LNCAP (cell line): ENCODE measurements around the gene GPR84.
A peak's percentile ranks its signal among the peaks of the same experiment; 100 is the strongest.

Experiments
- TF ChIP-seq, protein P1 (sequence below): fragments of 450-650 bp; IDR thresholded peaks from 2 replicates; pipeline ENCODE4 v1.5.1; 2017; ENCODE audit warnings: mild to moderate bottlenecking

Gene GPR84

DNA sequence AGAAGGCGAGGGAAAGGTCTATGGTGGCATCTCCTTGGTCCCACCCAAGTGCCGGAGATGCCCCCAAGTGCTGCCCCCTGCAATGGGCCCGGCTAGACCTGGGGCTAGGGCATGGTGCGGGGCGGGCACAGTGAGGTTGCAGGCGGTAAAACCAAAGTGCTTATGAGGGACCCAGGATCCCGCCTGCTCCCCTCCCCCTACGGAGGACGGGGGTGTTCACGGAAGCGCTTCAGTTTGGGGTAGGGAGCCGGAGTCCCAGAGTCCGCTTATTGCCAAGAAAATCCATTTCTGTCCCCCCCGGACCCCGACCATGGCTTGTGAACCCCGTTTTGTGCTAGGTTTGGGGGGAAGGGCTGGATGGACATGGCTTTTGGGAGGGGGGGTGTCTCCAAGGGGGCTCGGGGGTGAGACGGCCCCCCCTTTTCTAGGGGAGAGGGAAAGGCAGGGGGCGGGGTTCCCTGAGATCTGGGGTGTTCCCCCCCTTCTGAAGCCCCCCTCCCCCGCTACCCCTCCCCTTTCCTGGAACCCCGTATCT, 5.4 kb upstream of the GPR84 start:
- TF ChIP-seq, protein P1, sequence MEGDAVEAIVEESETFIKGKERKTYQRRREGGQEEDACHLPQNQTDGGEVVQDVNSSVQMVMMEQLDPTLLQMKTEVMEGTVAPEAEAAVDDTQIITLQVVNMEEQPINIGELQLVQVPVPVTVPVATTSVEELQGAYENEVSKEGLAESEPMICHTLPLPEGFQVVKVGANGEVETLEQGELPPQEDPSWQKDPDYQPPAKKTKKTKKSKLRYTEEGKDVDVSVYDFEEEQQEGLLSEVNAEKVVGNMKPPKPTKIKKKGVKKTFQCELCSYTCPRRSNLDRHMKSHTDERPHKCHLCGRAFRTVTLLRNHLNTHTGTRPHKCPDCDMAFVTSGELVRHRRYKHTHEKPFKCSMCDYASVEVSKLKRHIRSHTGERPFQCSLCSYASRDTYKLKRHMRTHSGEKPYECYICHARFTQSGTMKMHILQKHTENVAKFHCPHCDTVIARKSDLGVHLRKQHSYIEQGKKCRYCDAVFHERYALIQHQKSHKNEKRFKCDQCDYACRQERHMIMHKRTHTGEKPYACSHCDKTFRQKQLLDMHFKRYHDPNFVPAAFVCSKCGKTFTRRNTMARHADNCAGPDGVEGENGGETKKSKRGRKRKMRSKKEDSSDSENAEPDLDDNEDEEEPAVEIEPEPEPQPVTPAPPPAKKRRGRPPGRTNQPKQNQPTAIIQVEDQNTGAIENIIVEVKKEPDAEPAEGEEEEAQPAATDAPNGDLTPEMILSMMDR: no peak

DNA sequence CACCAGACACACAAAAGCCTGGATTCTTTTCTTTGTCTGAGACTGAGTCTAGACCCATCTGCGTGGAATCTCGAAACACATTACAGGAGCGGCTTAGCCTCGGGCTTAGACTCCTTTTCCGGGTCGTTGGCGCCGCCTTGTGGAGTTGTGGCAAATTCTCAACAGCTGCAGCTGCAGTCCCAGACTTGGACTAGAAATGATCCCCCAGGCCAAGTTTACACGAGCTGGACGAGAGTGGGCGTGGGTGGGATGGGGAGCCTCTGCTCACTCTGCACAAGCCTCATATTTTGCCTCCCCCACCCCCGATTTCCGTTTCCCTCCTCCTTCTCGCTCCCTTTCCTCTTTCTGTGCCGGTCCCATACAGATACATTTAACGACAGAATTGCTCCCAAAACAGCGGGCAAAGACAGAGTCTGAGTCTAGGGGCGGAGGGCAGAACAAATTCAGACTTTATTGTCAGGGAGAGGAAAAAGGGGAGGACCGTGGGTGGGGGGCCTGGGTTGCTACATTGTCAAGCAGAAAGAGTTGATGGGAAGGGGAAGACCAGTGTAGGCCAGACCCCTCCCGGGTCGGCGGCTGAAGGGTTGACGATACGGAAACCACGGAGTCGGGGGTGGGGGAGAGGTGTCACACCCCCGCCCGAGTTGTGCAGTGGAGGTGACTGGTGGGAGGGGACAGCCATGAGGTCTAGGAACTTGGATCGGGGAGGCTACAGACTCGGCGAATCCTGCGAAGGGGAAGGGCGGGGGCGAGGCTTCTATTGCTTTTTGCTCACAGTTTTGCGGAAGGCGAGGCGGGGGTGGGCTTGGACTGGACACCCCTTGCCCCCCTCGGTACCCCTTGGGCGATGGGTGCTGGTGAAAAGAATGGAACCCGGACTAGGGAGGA, 4.7 kb upstream of the GPR84 start:
- TF ChIP-seq, protein P1: peak; percentile 87

DNA sequence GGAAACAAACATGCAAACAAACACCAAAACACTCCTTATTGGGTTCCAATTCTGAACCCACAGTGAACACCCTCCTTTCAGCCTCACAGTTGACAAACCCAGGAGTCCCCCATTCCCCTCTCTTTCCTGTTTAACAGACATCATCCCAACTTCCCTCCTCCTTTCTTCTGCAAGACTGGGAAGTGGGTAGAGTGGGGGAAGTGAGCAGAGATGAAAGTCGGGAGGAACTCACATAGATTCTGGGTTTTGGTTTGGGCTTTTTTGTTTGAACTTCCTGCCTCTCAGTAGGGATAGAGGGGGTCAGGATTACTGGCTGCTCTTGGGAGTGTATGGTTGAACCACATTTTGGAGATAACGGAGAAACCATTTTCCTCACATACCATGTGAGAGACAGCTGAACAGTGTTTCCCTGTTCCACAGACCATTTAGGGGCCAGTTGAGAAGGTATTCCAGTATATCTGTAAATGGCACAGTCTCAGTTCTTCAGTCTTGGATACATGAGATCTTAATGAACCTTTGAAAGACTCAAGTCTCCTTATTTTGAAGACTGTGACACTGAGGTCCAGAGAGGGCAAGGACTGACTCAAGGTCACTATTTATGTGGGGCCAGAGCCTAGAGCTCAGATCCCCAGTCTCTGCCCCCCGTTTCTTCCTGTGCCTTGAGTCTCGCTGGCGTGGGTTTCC, 3.9 kb upstream of the GPR84 start:
- TF ChIP-seq, protein P1: no peak

DNA sequence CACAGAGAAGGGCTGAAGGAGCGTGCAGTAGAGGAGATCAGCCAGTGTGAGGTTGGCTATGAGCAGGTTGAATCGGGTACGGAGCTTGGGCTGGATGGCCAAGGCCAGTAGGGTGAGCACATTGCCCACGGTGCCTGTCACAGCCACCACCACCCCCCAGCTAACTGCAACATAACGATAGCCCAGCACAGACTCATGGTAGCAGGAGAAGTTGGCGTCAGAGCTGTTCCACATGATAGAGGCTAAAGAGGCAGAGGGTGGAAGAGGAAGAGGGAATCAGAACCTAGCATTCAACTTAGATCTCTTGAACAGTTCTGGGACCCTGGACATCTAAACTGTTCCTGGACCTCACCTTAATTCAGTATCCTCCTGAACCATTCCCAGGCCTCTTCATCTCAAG, 668 bp downstream of the GPR84 start:
- TF ChIP-seq, protein P1: no peak

DNA sequence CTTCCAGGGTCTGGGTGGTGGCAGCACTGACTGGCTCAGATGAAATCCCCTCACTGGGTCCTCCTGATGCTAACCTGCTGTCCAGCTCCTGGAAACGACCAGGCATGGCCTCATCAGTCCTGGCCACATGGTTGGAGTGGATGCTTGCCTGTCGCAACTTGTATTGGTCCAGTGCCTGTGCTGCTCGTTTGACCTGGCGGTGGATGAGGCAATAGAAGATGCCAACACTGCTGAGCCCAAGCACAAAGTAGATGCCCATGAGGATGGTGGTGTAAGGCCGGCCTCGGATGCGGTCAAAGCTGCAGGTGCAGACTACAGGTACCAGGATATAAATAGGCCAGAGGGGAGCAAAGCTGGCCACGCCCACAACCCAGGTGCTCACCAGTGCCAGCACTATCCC, 1.2 kb downstream of the GPR84 start:
- TF ChIP-seq, protein P1: no peak

DNA sequence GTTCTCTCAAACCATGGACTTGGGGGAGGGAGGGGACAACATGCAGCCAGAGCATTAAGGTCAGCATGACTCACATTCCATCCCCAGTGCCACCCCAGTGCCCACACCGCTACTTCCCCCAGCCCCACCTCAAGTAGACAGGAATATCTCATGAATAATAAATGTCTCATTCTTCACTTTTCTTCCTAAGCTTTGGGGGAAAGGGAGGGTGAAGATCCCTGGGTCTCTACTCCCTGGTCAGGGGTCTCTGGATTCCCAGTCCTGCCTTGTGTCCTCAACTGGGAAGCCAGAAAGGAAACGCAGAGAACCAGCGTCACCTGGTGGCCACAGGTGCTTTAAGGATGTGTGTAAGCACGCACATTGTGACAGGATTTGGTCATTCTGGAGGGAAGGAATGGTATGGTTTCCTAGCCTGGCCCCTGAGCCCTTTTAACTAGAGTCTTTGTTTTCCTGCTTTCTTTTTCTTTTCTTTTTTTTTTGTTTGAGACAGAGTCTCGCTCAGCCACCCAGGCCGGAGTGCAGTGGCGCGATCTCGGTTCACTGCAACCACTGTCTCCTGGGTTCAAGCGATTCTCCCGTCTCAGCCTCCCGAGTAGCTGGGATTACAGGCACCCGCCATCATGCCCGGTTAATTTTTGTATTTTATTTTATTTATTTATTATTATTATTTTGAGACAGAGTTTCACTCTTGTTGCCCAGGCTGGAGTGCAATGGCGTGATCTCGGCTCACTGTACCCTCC, 3.4 kb downstream of the GPR84 start:
- TF ChIP-seq, protein P1: peak; percentile 76; the same call in 1 of the 2 replicates

DNA sequence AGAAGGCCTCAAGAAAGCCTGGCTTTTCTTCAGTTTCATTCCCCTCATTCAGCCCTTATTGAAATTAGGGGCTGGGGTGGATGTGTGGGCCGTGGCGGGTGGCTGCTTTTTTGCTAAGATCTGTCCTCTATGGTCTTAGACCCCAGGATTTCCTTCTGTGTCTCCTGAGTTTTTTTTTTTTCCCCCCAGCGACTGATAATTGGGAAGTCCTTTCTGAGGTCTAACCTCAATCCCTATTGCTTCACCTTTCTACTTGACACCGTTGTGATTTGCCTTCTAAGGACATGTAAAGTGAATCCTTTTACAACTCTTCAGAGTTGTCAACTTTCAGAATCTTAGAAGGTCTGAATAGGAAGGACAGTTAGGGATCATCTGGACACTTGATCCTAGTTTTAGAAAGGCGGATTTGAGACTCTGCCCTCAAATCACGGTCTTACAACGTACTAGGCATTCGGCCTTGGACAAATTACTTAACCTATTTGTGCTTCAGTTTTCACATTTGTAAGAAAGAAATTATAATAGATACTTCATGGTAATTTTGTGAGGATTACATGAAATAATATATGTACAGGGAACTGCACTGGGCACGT, 4.4 kb downstream of the GPR84 start:
- TF ChIP-seq, protein P1: no peak
